GM19397 (cell line): ENCODE results near the gene DCUN1D2.

Experiments
- ATAC-seq: cut with Tn5 transposase; IDR thresholded peaks from one replicate; pipeline ENCODE4 v1.9.1; 2021; ENCODE audit warnings: mild to moderate bottlenecking, moderate library complexity; ENCODE audit not compliant: unreplicated experiment

Gene DCUN1D2

GRCh38 chr13:113520571-113520970 is 30.1 kb upstream of the DCUN1D2 start:
- ATAC-seq, result no peak

GRCh38 chr13:113519556-113519955 is 29.0 kb upstream of the DCUN1D2 start:
- no peak for ATAC-seq

DNA sequence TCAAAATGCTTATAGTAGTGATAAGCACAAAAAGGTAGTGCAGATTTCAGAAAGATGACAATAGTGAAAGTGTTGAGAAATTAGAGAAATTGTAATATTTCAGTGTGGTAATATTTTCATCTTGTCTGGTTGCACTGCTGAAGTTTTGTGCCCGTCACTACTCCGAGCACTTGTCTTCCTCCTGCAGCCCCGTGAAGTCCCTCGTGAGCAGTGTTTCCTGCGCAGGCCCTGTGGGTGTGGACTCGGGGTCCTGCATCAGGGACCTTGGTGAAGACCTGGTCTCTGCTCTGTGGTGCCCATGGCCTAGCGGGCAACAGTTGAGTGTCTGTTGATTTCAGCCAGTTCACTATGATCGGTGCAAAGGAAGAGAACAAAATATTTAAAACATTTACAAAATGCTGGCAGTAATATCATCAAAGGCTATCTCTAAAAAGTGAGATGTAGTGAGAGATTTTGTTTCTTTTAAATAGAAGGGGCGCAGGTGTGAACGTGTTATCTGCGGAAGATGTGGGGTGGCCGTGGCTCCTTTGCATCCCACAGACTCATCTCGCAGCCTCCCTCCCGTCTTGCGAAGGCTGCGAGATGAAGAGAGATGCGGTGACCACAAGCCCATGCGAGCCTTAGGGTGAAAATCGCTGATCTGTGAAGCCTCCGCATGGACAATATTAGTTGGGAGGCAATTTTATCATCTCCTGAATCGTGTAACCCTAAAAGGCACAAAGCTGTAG is 27.7 kb upstream of the DCUN1D2 start:
- ATAC-seq, result no peak

DNA sequence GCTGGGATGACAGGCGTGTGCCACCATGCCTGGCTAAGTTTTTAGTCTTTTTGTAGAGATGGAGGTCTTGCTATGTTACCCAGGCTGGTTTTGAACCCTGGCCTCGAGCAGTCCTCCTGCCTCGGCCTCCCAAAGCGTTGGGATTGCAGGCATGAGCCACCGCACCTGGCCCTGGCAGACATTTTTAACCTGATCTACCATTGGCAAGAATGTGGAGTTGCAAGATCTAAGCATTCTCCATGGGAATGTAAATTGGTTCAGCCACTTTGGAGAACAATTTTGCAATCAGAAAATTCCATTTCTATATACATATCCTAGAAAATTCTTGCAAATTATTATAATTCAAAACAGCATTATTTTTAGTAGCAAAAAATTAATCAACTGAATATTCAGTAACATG is 24.3 kb upstream of the DCUN1D2 start:
- no peak for ATAC-seq

- no peak for ATAC-seq
These were observed 23.2 kb upstream of the DCUN1D2 start for GRCh38 chr13:113513761-113514160.

DNA sequence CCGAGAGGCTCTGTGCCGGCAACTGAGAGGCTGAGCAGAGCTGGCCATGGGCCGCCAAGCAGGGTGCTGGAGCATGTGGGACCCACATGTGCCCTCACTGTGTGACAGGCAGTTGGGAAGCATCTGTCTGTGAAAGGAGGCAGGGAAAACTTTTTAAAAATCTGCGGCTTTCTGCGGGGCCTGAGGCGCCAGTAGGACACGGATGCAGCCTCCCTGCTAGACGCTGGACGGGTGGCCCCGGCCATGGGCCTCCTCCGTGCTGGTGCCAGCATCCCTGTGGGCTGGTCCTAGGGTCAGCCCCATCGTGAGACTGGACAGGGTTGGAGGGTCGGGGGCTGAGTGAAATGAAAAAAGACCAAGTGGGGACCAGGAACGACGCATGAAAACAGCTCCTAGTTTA is 20.9 kb upstream of the DCUN1D2 start:
- no peak for ATAC-seq

DNA sequence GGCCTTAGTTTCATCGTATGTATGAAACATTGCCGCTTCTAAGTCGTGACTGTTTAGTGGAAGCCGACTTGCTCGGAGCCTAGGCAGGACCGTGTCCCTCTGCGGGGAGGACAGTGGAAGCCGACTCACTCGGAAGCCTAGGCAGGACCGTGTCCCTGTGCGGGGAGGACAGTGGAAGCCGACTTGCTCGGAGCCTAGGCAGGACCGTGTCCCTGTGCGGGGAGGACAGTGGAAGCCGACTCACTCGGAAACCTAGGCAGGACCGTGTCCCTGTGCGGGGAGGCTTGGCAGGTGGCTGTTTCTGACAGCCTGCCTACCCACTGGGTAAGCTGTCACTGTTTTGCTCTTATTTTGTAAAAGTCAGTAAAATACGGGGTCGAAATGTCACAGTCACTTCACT is 20.4 kb upstream of the DCUN1D2 start:
- ATAC-seq, result no peak

GRCh38 chr13:113509989-113510388 is 19.5 kb upstream of the DCUN1D2 start:
- no peak for ATAC-seq

- ATAC-seq, result no peak
These were observed 18.2 kb upstream of the DCUN1D2 start for GRCh38 chr13:113508521-113509254.

GRCh38 chr13:113507505-113508345 is 17.2 kb upstream of the DCUN1D2 start:
- no peak for ATAC-seq

DNA sequence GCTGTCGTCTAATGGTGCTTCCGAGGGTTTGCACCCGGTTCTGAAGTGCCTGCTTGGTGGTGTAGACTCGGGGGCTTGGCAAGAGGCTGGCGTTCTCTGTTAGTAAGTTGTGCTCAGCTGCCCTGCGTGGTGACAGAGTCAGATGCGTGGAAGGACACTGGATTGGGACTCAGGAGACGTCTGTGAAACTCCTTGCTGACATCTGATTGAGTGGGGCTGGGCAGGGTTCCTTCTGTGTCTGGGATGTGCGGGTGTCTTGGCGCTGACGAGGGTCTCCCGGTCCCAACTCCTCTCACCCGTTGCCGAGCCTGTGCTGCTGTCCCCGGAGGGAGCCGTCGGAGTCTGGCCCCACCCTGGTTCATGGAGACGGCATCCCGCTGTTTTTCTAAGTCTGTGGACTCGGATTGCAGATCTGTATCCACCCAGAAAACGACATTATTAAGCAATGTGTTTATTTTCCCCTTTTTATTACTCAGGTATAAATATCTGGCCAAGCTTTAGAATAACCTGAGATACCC is 16.4 kb upstream of the DCUN1D2 start:
- no peak for ATAC-seq

GRCh38 chr13:113506025-113506685 is 15.6 kb upstream of the DCUN1D2 start:
- ATAC-seq, result no peak

DNA sequence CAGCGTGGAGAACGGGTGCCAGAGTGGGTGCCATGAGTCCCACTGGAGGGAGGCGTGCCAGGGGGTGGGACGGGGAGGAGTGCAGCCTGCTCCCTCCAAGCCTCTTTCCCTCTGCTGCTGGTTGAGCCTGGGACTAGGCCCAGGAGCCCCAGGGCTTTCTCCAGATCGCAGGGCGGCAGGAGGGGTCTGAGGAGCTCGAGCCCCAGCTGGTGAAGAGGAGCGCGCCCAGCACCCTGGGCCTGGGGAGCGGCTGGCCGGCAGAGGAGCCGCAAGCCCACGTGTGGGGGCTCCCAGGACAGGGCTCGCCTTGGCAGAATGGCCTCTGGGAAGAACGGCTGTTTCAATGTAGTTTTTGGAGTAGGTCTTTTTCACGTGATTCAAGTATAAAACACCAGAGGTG is 12.2 kb upstream of the DCUN1D2 start:
- no peak for ATAC-seq

DNA sequence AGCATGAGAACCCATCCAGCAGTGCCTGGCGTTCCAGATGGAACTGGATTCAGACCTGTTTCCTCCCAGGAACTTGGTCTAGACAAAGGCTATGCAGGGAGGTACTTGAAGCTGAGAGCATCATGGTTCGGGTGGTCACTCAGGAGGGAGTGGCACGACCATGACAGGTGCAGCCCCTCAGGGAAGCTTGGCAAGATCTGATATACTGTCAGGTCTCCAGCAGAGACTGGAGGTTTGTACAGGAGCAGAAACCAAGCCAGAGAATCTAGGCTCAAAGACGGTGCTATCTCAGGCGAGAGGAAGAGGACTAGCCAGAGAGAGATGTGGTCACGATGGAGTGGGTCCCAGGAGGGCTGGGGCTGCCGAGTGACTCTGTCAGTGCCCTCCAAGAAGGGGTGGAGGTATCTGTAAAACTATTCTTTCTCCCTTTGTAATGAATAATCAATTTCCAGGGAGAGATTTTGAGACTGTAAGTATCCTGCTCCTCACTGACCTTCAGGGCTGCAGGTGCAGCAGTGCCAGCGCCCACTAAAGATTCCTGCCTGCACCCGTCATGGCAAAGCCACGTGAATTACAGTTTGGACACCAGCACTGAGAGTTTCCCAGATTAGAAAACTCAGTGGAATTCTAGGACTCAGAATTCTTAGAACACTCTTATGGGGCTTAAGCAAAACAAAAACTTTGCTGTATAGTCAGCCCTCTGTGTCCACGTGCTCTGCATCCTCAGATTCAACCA is 10.2 kb upstream of the DCUN1D2 start:
- ATAC-seq, result no peak

GRCh38 chr13:113499936-113500335 is 9.4 kb upstream of the DCUN1D2 start:
- ATAC-seq, result no peak

GRCh38 chr13:113498905-113499304 is 8.4 kb upstream of the DCUN1D2 start:
- no peak for ATAC-seq

- no peak for ATAC-seq
These were observed 6.7 kb upstream of the DCUN1D2 start for GRCh38 chr13:113497217-113497616.

- ATAC-seq, result no peak
These were observed 5.1 kb upstream of the DCUN1D2 start for GRCh38 chr13:113495494-113496210.

- no peak for ATAC-seq
These were observed 2.9 kb upstream of the DCUN1D2 start for GRCh38 chr13:113493315-113493951.
